Fibroblast of upper back skin (primary cell): ENCODE data around the gene GIGYF2.
A peak's percentile ranks its signal among the peaks of the same experiment; 100 is the strongest.

Source experiments
- DNase-seq: peaks from one replicate; pipeline ENCODE4 v3.0.0-alpha.2; 2013

Gene GIGYF2

GRCh38 chr2:232770207-232770606 lies 73.1 kb downstream of the GIGYF2 start:
- no peak for DNase-seq

GRCh38 chr2:232771870-232772269 lies 74.7 kb downstream of the GIGYF2 start:
- no peak for DNase-seq

GRCh38 chr2:232772531-232772930 lies 75.4 kb downstream of the GIGYF2 start:
- no peak for DNase-seq

GRCh38 chr2:232773815-232774214 lies 76.7 kb downstream of the GIGYF2 start:
- no peak for DNase-seq

- DNase-seq: peak; percentile 5
Measured at GRCh38 chr2:232776435-232776834, 79.3 kb downstream of the GIGYF2 start, which contains the start of gene KCNJ13. Gene KCNJ13 (minus strand): TSS chr2:232776565. CDS start chr2:232771362, 5,203 bp downstream.

GRCh38 chr2:232777276-232777675 lies 80.1 kb downstream of the GIGYF2 start:
- DNase-seq: no peak

GRCh38 chr2:232779465-232779864 lies 82.3 kb downstream of the GIGYF2 start:
- no peak for DNase-seq

GRCh38 chr2:232779934-232780333 lies 82.8 kb downstream of the GIGYF2 start:
- DNase-seq: no peak

- DNase-seq: peak; percentile 45
Measured at GRCh38 chr2:232781765-232782164, 84.6 kb downstream of the GIGYF2 start.

GRCh38 chr2:232783278-232783677 lies 86.1 kb downstream of the GIGYF2 start:
- no peak for DNase-seq

GRCh38 chr2:232787806-232788205 lies 90.7 kb downstream of the GIGYF2 start:
- no peak for DNase-seq

- DNase-seq: no peak
Measured at GRCh38 chr2:232789082-232789481, 92.0 kb downstream of the GIGYF2 start.

- no peak for DNase-seq
Measured at GRCh38 chr2:232791518-232791917, 94.4 kb downstream of the GIGYF2 start.

- no peak for DNase-seq
Measured at GRCh38 chr2:232793271-232793670, 96.1 kb downstream of the GIGYF2 start.

GRCh38 chr2:232794981-232795380 lies 97.8 kb downstream of the GIGYF2 start:
- no peak for DNase-seq

GRCh38 chr2:232795920-232796319 lies 98.8 kb downstream of the GIGYF2 start:
- DNase-seq: peak; percentile 69

- DNase-seq: no peak
Measured at GRCh38 chr2:232798187-232798586, 101.1 kb downstream of the GIGYF2 start.

GRCh38 chr2:232800166-232800565 lies 103.0 kb downstream of the GIGYF2 start:
- no peak for DNase-seq

- no peak for DNase-seq
Measured at GRCh38 chr2:232802091-232802490, 105.0 kb downstream of the GIGYF2 start.

- DNase-seq: no peak
Measured at GRCh38 chr2:232809349-232810124, 112.4 kb downstream of the GIGYF2 start.

- no peak for DNase-seq
Measured at GRCh38 chr2:232810444-232810843, 113.3 kb downstream of the GIGYF2 start.

- DNase-seq: no peak
Measured at GRCh38 chr2:232815569-232815968, 118.4 kb downstream of the GIGYF2 start.

GRCh38 chr2:232816657-232817056 lies 119.5 kb downstream of the GIGYF2 start:
- DNase-seq: no peak

GRCh38 chr2:232817756-232818155 lies 120.6 kb downstream of the GIGYF2 start:
- no peak for DNase-seq

- DNase-seq: no peak
Measured at GRCh38 chr2:232829988-232830387, 132.9 kb downstream of the GIGYF2 start.
